Measurements from ENCODE around the gene RBM44.

DNA sequence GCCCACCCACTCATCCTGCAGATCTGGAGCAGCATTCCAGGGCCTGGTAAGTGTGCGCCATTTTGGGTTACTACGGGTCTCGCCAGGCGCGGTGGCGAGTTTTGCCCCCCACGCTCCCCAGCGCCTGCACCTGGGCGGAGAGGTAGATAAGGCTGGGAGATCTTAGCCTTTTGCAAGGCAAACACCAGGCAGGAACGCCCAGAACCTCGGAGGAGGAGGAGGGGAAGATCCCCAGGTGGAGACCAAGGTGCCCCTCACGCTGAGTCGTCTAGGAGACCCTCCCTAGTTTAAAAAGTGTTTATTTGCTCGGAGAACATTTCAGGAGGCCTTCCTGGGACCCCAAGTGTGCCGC lies 60.5 kb downstream of the RBM44 start:
- TF ChIP-seq, protein P1, sequence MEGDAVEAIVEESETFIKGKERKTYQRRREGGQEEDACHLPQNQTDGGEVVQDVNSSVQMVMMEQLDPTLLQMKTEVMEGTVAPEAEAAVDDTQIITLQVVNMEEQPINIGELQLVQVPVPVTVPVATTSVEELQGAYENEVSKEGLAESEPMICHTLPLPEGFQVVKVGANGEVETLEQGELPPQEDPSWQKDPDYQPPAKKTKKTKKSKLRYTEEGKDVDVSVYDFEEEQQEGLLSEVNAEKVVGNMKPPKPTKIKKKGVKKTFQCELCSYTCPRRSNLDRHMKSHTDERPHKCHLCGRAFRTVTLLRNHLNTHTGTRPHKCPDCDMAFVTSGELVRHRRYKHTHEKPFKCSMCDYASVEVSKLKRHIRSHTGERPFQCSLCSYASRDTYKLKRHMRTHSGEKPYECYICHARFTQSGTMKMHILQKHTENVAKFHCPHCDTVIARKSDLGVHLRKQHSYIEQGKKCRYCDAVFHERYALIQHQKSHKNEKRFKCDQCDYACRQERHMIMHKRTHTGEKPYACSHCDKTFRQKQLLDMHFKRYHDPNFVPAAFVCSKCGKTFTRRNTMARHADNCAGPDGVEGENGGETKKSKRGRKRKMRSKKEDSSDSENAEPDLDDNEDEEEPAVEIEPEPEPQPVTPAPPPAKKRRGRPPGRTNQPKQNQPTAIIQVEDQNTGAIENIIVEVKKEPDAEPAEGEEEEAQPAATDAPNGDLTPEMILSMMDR (IDR thresholded peaks at IDR 0.05 in 4 of 5, conservative IDR thresholded peaks at IDR 0.05 in 1 of 5) = no peak
- no peak for TF ChIP-seq POLR2A (IDR thresholded peaks at IDR 0.05)

Data from gastrocnemius medialis (tissue), 4 donors.